Neuronal stem cell (in vitro differentiated cells): ENCODE results near the gene UBXN10.

Experiments used
- DNase-seq: peaks from one replicate; pipeline ENCODE4 v3.0.0-alpha.2; 2013; ENCODE audit warnings: low spot score
- H2AFZ ChIP-seq: one replicate; pipeline ENCODE4 v1.6.1; 2013; ENCODE audit warnings: mild to moderate bottlenecking, low read length, inconsistent platforms
- H2AK5ac ChIP-seq: 2 replicates; pipeline ENCODE4 v1.6.1; 2013; ENCODE audit warnings: low read depth, mild to moderate bottlenecking, inconsistent platforms, low read length, moderate library complexity, mixed read lengths
- H2BK120ac ChIP-seq: 2 replicates; pipeline ENCODE4 v1.6.1; 2013; ENCODE audit warnings: low read depth, mild to moderate bottlenecking, inconsistent platforms, low read length, moderate library complexity, mixed read lengths
- H2BK12ac ChIP-seq: one replicate; pipeline ENCODE4 v1.6.1; 2013; ENCODE audit warnings: low read length, inconsistent platforms
- H2BK15ac ChIP-seq: 2 replicates; pipeline ENCODE4 v1.6.1; 2013; ENCODE audit warnings: mild to moderate bottlenecking, low read length, inconsistent platforms, mixed read lengths
- H2BK5ac ChIP-seq: one replicate; pipeline ENCODE4 v1.6.1; 2013; ENCODE audit warnings: inconsistent platforms, mild to moderate bottlenecking, low read length, moderate library complexity
- H3K14ac ChIP-seq: one replicate; pipeline ENCODE4 v1.6.1; 2013; ENCODE audit warnings: low read length, inconsistent platforms
- H3K18ac ChIP-seq: 2 replicates; pipeline ENCODE4 v1.6.1; 2013; ENCODE audit warnings: low read length, inconsistent platforms
- H3K23ac ChIP-seq: 2 replicates; pipeline ENCODE4 v1.6.1; 2013; ENCODE audit warnings: low read depth, mild to moderate bottlenecking, mixed read lengths, low read length, inconsistent platforms; ENCODE audit not compliant: poor library complexity
- H3K27ac ChIP-seq: replicated peaks from 3 replicates; pipeline ENCODE4 v1.5.1; 2013; ENCODE audit warnings: low read length, inconsistent platforms
- H3K27me3 ChIP-seq, 3 experiments: 2 replicates each; pipeline ENCODE4 v1.6.1; 2013; ENCODE audit warnings: low read length in 3 of 3, mild to moderate bottlenecking in 2 of 3, inconsistent platforms in 1 of 3, low read depth in 1 of 3, mixed read lengths in 1 of 3, moderate library complexity in 1 of 3; ENCODE audit not compliant: control insufficient read depth in 3 of 3, insufficient read depth in 3 of 3
- H3K36me3 ChIP-seq, 2 donors: replicated peaks in 1 of 2; 2 replicates each; pipeline ENCODE4 v1.6.1; 2013; ENCODE audit warnings: low read length in 2 of 2; ENCODE audit not compliant: control insufficient read depth in 2 of 2, insufficient read depth in 2 of 2
- H3K4ac ChIP-seq: 2 replicates; pipeline ENCODE4 v1.6.1; 2013; ENCODE audit warnings: inconsistent platforms, mild to moderate bottlenecking, low read length, moderate library complexity
- H3K4me1 ChIP-seq, 2 donors: 1 replicate in 1 of 2; 2 replicates in 1 of 2; pipeline ENCODE4 v1.6.1; 2013; ENCODE audit warnings: low read length in 2 of 2, low read depth in 1 of 2; ENCODE audit not compliant: control insufficient read depth in 2 of 2, insufficient read depth in 1 of 2
- H3K4me2 ChIP-seq: one replicate; pipeline ENCODE4 v1.6.1; 2013; ENCODE audit warnings: mild to moderate bottlenecking, low read length, inconsistent platforms; ENCODE audit not compliant: insufficient read depth, poor library complexity, severe bottlenecking
- H3K4me3 ChIP-seq, 2 donors: 2 replicates each; pipeline ENCODE4 v1.5.1; 2013; ENCODE audit warnings: low read length in 2 of 2, mild to moderate bottlenecking in 2 of 2, inconsistent platforms in 1 of 2, moderate library complexity in 1 of 2
- H3K79me1 ChIP-seq: one replicate; pipeline ENCODE4 v1.6.1; 2013; ENCODE audit warnings: low read depth, mild to moderate bottlenecking, inconsistent platforms, low read length, moderate library complexity
- H3K9ac ChIP-seq: one replicate; pipeline ENCODE4 v1.6.1; 2013; ENCODE audit warnings: mild to moderate bottlenecking, low read depth, low read length, inconsistent platforms; ENCODE audit not compliant: poor library complexity
- H3K9me3 ChIP-seq, 2 donors: replicated peaks in 1 of 2; 2 replicates each; pipeline versions ENCODE3 to v1.6.1; 2013; ENCODE audit warnings: low read length in 2 of 2, mild to moderate bottlenecking in 2 of 2, inconsistent platforms in 1 of 2, low read depth in 1 of 2, mixed read lengths in 1 of 2, moderate library complexity in 1 of 2; ENCODE audit not compliant: control insufficient read depth in 2 of 2, insufficient read depth in 1 of 2
- H4K8ac ChIP-seq: one replicate; pipeline ENCODE4 v1.6.1; 2013; ENCODE audit warnings: low read depth, mild to moderate bottlenecking, inconsistent platforms, low read length, moderate library complexity
- H4K91ac ChIP-seq: one replicate; pipeline ENCODE4 v1.6.1; 2013; ENCODE audit warnings: low read length, low read depth, mild to moderate bottlenecking, inconsistent platforms; ENCODE audit not compliant: poor library complexity
- WGBS, 2 donors: extraction: QIAGEN DNeasy Blood & Tissue Kit; methylation state at CpG; one replicate each; pipeline ENCODE4 v1.1.7; 2013; ENCODE audit warnings: missing lambda C conversion rate in 2 of 2, mixed read lengths in 1 of 2; ENCODE audit not compliant: insufficient read length in 2 of 2, insufficient replicate concordance in 1 of 2; ENCODE audit errors: extremely low coverage in 2 of 2; 5-methylcytosine and 5-hydroxymethylcytosine counted together

Gene UBXN10

DNA sequence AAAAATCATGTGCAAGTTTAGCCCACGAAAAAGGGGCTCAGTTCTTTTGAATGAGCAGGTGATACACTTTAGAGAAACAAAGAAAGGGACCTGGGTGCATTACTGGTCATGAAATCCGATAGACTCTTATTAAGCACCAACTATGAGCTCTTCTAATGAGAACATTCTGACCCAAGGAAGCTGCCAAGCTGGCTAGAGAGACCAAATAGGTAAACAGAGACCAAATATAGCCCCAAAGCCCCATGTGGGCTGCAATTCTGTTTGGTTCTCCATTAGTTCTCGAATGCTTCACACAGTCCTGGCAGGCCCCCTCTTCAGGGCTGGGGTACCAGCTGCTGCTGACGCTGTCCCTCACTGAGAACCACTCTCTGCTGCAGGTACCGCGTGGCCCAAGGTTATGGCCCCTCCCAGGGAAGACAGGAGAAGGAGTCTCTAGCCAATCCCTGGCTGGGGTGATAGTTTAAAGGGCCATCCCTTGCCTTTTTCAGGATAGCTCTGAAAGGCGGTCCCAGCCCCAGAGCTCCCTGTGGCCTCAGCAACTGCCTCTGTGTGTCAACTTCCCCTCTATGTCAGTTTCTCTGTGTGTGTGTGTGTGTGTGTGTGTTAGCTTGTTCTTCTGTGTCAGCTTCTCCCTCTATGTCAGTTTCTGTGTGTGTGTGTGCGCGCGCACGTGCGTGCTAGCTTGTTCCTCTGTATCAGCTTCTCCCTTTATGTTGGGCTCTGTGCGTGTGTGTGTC is 7.1 kb upstream of the UBXN10 start:
- no peak overlapping the region for H4K8ac ChIP-seq
- H3K4me2 ChIP-seq: no peak overlapping the region
- H3K9ac ChIP-seq: no peak overlapping the region
- no peak overlapping the region for H2BK120ac ChIP-seq
- H3K4ac ChIP-seq: no peak overlapping the region
- H3K14ac ChIP-seq: peak overlapping the region; percentile 32
- H2BK5ac ChIP-seq: no peak overlapping the region
- no peaks in the 10 kb centered on the region for H3K4me1 ChIP-seq
- no peak overlapping the region for H3K27ac ChIP-seq
- peaks cover 0 to 15% (median 0%) of the 10 kb centered on the region in 3 experiments for H3K27me3 ChIP-seq
- H2BK12ac ChIP-seq: no peak overlapping the region
- H3K9me3 ChIP-seq: peaks cover 0 to 4% of the 10 kb centered on the region in 2 donors
- H4K91ac ChIP-seq: no peak overlapping the region
- no peak overlapping the region for H3K23ac ChIP-seq
- no peak for DNase-seq
- no peak overlapping the region for H2BK15ac ChIP-seq
- H3K79me1 ChIP-seq: no peaks in the 10 kb centered on the region
- no peak overlapping the region for H2AK5ac ChIP-seq
- H2AFZ ChIP-seq: no peak overlapping the region
- no CpG with 5 or more reads among the region's 13 CpGs for WGBS, 2 donors
- peak overlapping the region in 1 of 2 donors; percentile 27 for H3K4me3 ChIP-seq
- H3K18ac ChIP-seq: no peak overlapping the region
- H3K36me3 ChIP-seq: no peaks in the 10 kb centered on the region

DNA sequence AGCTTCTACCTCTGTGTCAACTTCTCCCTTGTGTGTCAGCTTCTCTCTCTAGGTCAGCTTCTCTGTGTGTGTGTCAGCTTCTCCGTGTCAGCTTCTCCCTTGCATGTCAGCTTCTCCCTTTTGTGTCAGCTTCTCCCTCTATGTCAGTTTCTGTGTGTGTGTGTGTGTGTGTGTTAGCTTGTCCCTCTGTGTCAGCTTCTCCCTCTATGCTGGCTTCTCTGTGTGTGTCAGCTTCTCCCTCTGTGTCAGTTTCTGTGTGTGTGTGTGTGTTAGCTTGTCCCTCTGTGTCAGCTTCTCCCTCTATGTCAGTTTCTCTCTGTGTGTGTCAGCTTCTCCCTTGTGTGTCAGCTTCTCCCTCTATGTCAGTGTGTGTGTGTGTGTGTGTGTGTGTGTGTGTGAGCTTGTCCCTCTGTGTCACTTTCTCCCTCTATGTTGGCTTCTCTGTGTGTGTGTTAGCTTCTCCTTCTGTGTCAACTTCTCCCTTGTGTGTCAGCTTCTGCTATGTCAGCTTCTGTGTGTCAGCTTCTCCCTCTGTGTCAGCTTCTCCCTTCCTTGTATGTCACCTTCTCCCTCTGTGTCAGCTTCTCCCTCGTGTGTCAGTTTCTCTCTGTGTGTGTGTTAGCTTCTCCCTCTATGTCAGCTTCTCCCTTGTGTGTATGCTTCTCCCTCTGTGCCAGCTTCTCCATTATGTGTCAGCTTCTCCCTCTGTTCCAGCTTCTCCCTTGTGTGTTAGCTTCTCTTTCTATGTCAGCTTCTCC is 6.3 kb upstream of the UBXN10 start:
- no peaks in the 10 kb centered on the region for H3K79me1 ChIP-seq
- H2BK120ac ChIP-seq: no peak overlapping the region

DNA sequence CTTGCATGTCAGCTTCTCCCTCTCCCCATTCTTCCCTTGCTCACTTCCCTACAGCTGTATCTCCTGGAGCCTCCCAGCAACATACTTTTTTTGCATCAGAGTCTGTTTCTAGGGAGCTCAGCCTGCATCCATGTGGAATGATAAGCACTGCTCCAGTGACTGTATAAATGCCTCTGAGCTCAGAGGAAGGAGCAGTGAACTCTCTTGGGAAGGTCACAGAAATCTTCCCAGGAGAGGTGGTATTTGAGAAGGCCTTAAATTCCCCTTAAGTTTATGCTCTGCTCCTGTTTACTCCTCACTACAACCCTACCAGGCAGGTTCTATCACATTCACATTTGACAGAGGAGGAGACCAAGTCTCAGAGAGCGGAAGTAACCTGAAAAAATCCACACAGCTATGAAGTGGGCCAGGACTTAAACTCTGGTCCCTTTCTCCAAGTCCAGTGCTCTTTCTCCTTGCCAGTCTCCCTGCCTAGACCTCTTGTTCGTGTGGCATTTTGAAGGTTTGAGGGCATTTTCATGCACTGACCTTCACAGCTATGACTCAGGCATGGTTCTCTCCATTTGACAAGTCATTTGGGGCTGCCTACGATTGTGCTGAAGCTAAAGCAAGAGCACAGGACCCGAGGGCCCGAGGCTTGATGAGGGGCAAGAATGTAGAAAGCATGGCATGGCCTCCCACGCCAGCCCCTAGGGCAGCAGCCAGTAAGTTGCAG is 5.6 kb upstream of the UBXN10 start:
- Histone ChIP-seq H2BK120ac (no peak overlapping the region), H2BK15ac (no peak overlapping the region), H3K9ac (no peak overlapping the region), H3K4me2 (no peak overlapping the region), H3K79me1 (no peaks in the 10 kb centered on the region), H3K4me3 (no peak overlapping the region), H3K4me1 (no peaks in the 10 kb centered on the region), H3K4ac (no peak overlapping the region), H2BK5ac (no peak overlapping the region), H2BK12ac (no peak overlapping the region), H3K27me3 (peaks cover 0 to 27% (median 3%) of the 10 kb centered on the region in 3 experiments), H2AFZ (no peak overlapping the region), H4K8ac (no peak overlapping the region), H3K36me3 (no peaks in the 10 kb centered on the region), H2AK5ac (peak overlapping the region; percentile 11), H3K23ac (no peak overlapping the region), H4K91ac (no peak overlapping the region), H3K9me3 (peaks cover 0 to 4% of the 10 kb centered on the region in 2 donors), H3K14ac (no peak overlapping the region), H3K18ac (no peak overlapping the region), H3K27ac (no peak overlapping the region)
- no CpG with 5 or more reads among the region's 6 CpGs for WGBS, 2 donors
- no peak for DNase-seq

More for the DNA sequence above, 6.3 kb upstream of the UBXN10 start:
- H3K4ac ChIP-seq: no peak overlapping the region
- peak overlapping the region; percentile 32 for H3K14ac ChIP-seq
- no peak overlapping the region for H3K18ac ChIP-seq
- H3K9ac ChIP-seq: no peak overlapping the region
- peak overlapping the region in 1 of 2 donors; percentile 27 for H3K4me3 ChIP-seq
- no peak overlapping the region for H2BK5ac ChIP-seq
- no peak overlapping the region for H4K91ac ChIP-seq
- WGBS, 2 donors: no CpG with 5 or more reads among the region's 2 CpGs
- no peak for DNase-seq
- no peak overlapping the region for H4K8ac ChIP-seq
- no peaks in the 10 kb centered on the region for H3K4me1 ChIP-seq
- H2AK5ac ChIP-seq: no peak overlapping the region
- H2BK12ac ChIP-seq: no peak overlapping the region
- H2AFZ ChIP-seq: no peak overlapping the region
- no peaks in the 10 kb centered on the region for H3K36me3 ChIP-seq
- no peak overlapping the region for H3K27ac ChIP-seq
- peaks cover 0 to 21% (median 0%) of the 10 kb centered on the region in 3 experiments for H3K27me3 ChIP-seq
- H3K23ac ChIP-seq: no peak overlapping the region
- H3K4me2 ChIP-seq: no peak overlapping the region
- no peak overlapping the region for H2BK15ac ChIP-seq
- H3K9me3 ChIP-seq: peaks cover 0 to 4% of the 10 kb centered on the region in 2 donors

DNA sequence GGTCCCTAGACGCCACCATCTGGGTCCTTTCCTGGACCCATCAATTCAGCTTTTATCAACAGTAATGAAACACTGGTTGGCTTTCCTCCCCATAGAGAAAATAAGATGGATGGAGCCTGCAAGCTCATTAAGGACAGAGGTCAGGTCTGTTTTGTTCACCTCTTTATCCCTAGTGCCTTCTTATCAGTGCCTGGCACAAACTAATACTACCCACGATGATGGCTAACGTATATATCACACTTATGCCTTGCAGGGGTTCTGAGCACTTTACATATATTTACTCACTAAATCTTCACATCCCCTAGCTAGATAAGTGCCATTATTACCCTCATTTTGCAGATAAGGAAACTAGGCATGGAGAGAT is 5.1 kb upstream of the UBXN10 start:
- H2AFZ ChIP-seq: no peak overlapping the region

More for the DNA sequence above, 5.1 kb upstream of the UBXN10 start:
- no peak overlapping the region for H2BK5ac ChIP-seq
- H3K4me1 ChIP-seq: no peaks in the 10 kb centered on the region
- H3K27me3 ChIP-seq: peaks cover 0 to 31% (median 7%) of the 10 kb centered on the region in 3 experiments
- no peaks in the 10 kb centered on the region for H3K79me1 ChIP-seq
- no peak overlapping the region for H4K8ac ChIP-seq
- no peak overlapping the region for H3K23ac ChIP-seq
- H2BK120ac ChIP-seq: no peak overlapping the region
- H3K18ac ChIP-seq: no peak overlapping the region
- H2AK5ac ChIP-seq: peak overlapping the region; percentile 11
- no peak overlapping the region for H3K9ac ChIP-seq
- no peak overlapping the region for H2BK15ac ChIP-seq
- H3K14ac ChIP-seq: no peak overlapping the region
- peaks cover 0 to 4% of the 10 kb centered on the region in 2 donors for H3K9me3 ChIP-seq
- no peak overlapping the region for H4K91ac ChIP-seq
- H2BK12ac ChIP-seq: no peak overlapping the region
- no peak overlapping the region for H3K4me2 ChIP-seq
- DNase-seq: no peak
- no peaks in the 10 kb centered on the region for H3K36me3 ChIP-seq
- H3K27ac ChIP-seq: no peak overlapping the region
- WGBS, 2 donors: no CpG with 5 or more reads among the region's 3 CpGs
- H3K4ac ChIP-seq: no peak overlapping the region
- no peak overlapping the region for H3K4me3 ChIP-seq
